ENCODE measurements around the gene PLCG2.

The PLCG2 gene

DNA sequence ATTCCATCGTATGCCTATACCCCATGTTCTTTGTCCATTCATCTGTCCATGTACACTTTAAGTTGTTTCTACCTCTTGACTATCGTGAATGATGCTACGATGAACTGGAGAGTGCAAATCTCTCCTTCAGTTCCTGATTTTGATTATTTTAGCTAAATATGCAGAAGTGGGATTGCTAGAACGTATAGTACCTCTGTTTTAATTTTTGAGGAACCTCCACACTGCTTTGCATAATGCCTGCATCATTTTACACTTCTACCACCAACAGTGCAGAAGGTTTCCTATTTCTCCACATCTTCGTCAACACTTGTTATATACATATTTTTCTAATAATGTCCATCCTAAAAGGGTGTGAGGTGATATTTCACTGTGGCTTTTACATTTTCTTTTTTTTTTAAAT lies 188.3 kb downstream of the PLCG2 start:
- ATAC-seq: no peak
- TF ChIP-seq CSDC2 (CRISPR knock-in tag; IDR thresholded peaks at IDR 0.05) (no peak), PPARA (CRISPR knock-in tag; IDR thresholded peaks at IDR 0.05; ENCODE audit: borderline replicate concordance) (no peak), TOX (CRISPR knock-in tag; IDR thresholded peaks at IDR 0.05; ENCODE audit: borderline replicate concordance) (no peak), ARNTL (CRISPR knock-in tag; IDR thresholded peaks at IDR 0.05; ENCODE audit: borderline replicate concordance, low read depth) (no peak), ZNF70 (CRISPR knock-in tag; IDR thresholded peaks at IDR 0.05) (no peak), TCF4 (CRISPR knock-in tag; IDR thresholded peaks at IDR 0.05; ENCODE audit: borderline replicate concordance) (no peak), OSR1 (CRISPR knock-in tag; IDR thresholded peaks at IDR 0.05) (no peak), ESRRG (CRISPR knock-in tag; IDR thresholded peaks at IDR 0.05) (no peak), RARB (CRISPR knock-in tag; IDR thresholded peaks at IDR 0.05) (no peak), BACH2 (CRISPR knock-in tag; IDR thresholded peaks at IDR 0.05; ENCODE audit: borderline replicate concordance) (no peak), GLIS3 (CRISPR knock-in tag; IDR thresholded peaks at IDR 0.05) (no peak)
- TF ChIP-seq, protein P1, sequence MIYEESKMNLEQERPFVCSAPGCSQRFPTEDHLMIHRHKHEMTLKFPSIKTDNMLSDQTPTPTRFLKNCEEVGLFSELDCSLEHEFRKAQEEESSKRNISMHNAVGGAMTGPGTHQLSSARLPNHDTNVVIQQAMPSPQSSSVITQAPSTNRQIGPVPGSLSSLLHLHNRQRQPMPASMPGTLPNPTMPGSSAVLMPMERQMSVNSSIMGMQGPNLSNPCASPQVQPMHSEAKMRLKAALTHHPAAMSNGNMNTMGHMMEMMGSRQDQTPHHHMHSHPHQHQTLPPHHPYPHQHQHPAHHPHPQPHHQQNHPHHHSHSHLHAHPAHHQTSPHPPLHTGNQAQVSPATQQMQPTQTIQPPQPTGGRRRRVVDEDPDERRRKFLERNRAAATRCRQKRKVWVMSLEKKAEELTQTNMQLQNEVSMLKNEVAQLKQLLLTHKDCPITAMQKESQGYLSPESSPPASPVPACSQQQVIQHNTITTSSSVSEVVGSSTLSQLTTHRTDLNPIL (CRISPR knock-in tag; IDR thresholded peaks at IDR 0.05; ENCODE audit: low read depth): no peak
- TF ChIP-seq, protein P2, sequence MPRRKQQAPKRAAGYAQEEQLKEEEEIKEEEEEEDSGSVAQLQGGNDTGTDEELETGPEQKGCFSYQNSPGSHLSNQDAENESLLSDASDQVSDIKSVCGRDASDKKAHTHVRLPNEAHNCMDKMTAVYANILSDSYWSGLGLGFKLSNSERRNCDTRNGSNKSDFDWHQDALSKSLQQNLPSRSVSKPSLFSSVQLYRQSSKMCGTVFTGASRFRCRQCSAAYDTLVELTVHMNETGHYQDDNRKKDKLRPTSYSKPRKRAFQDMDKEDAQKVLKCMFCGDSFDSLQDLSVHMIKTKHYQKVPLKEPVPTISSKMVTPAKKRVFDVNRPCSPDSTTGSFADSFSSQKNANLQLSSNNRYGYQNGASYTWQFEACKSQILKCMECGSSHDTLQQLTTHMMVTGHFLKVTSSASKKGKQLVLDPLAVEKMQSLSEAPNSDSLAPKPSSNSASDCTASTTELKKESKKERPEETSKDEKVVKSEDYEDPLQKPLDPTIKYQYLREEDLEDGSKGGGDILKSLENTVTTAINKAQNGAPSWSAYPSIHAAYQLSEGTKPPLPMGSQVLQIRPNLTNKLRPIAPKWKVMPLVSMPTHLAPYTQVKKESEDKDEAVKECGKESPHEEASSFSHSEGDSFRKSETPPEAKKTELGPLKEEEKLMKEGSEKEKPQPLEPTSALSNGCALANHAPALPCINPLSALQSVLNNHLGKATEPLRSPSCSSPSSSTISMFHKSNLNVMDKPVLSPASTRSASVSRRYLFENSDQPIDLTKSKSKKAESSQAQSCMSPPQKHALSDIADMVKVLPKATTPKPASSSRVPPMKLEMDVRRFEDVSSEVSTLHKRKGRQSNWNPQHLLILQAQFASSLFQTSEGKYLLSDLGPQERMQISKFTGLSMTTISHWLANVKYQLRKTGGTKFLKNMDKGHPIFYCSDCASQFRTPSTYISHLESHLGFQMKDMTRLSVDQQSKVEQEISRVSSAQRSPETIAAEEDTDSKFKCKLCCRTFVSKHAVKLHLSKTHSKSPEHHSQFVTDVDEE (CRISPR knock-in tag; IDR thresholded peaks at IDR 0.05): no peak
- TF ChIP-seq, protein P3, sequence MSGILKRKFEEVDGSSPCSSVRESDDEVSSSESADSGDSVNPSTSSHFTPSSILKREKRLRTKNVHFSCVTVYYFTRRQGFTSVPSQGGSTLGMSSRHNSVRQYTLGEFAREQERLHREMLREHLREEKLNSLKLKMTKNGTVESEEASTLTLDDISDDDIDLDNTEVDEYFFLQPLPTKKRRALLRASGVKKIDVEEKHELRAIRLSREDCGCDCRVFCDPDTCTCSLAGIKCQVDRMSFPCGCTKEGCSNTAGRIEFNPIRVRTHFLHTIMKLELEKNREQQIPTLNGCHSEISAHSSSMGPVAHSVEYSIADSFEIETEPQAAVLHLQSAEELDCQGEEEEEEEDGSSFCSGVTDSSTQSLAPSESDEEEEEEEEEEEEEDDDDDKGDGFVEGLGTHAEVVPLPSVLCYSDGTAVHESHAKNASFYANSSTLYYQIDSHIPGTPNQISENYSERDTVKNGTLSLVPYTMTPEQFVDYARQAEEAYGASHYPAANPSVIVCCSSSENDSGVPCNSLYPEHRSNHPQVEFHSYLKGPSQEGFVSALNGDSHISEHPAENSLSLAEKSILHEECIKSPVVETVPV (CRISPR knock-in tag; IDR thresholded peaks at IDR 0.05): no peak
- TF ChIP-seq, protein P4, sequence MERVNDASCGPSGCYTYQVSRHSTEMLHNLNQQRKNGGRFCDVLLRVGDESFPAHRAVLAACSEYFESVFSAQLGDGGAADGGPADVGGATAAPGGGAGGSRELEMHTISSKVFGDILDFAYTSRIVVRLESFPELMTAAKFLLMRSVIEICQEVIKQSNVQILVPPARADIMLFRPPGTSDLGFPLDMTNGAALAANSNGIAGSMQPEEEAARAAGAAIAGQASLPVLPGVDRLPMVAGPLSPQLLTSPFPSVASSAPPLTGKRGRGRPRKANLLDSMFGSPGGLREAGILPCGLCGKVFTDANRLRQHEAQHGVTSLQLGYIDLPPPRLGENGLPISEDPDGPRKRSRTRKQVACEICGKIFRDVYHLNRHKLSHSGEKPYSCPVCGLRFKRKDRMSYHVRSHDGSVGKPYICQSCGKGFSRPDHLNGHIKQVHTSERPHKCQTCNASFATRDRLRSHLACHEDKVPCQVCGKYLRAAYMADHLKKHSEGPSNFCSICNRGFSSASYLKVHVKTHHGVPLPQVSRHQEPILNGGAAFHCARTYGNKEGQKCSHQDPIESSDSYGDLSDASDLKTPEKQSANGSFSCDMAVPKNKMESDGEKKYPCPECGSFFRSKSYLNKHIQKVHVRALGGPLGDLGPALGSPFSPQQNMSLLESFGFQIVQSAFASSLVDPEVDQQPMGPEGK (CRISPR knock-in tag; IDR thresholded peaks at IDR 0.05; ENCODE audit: borderline replicate concordance): no peak

DNA sequence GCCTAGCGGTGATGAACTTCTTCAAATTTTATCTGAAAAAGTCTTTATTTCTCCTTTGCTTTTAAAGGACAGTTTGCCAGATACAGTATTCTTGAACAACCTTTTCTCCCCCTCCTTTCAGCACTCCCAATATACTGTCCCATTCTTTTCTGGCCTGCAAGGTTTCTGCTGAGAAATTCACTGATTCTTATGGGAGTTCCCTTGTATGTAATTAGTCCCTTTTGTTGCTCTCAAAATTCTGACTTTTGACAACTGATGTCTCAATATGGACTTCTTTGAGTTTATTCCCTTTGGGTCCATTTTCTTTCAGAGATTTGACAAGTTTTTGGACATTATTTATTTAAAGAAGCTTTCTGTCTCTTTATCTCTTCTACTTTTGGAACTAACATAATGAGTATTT lies 192.8 kb downstream of the PLCG2 start:
- no peak for ATAC-seq
- TF ChIP-seq RARB (CRISPR knock-in tag; IDR thresholded peaks at IDR 0.05): no peak
- TF ChIP-seq, protein P3 (CRISPR knock-in tag; IDR thresholded peaks at IDR 0.05): no peak
- TF ChIP-seq ESRRG (CRISPR knock-in tag; IDR thresholded peaks at IDR 0.05): no peak
- TF ChIP-seq, protein P4 (CRISPR knock-in tag; IDR thresholded peaks at IDR 0.05; ENCODE audit: borderline replicate concordance): no peak
- no peak for TF ChIP-seq ZNF70 (CRISPR knock-in tag; IDR thresholded peaks at IDR 0.05)
- no peak for TF ChIP-seq ISL1 (CRISPR knock-in tag; IDR thresholded peaks at IDR 0.05)
- TF ChIP-seq ZNF8 (CRISPR knock-in tag; IDR thresholded peaks at IDR 0.05): no peak
- TF ChIP-seq, protein P1 (CRISPR knock-in tag; IDR thresholded peaks at IDR 0.05; ENCODE audit: low read depth): no peak
- no peak for TF ChIP-seq ZC3H10 (CRISPR knock-in tag; IDR thresholded peaks at IDR 0.05)
- TF ChIP-seq ZFP30 (CRISPR knock-in tag; IDR thresholded peaks at IDR 0.05): no peak
- TF ChIP-seq PPARA (CRISPR knock-in tag; IDR thresholded peaks at IDR 0.05; ENCODE audit: borderline replicate concordance): no peak
- TF ChIP-seq ARNTL (CRISPR knock-in tag; IDR thresholded peaks at IDR 0.05; ENCODE audit: borderline replicate concordance, low read depth): no peak
- no peak for TF ChIP-seq SNAI2 (CRISPR knock-in tag; IDR thresholded peaks at IDR 0.05)
- no peak for TF ChIP-seq OSR1 (CRISPR knock-in tag; IDR thresholded peaks at IDR 0.05)
- TF ChIP-seq BACH2 (CRISPR knock-in tag; IDR thresholded peaks at IDR 0.05; ENCODE audit: borderline replicate concordance): no peak
- TF ChIP-seq ZNF565 (CRISPR knock-in tag; conservative IDR thresholded peaks at IDR 0.05; ENCODE audit: low read depth): no peak
- no peak for TF ChIP-seq GLIS3 (CRISPR knock-in tag; IDR thresholded peaks at IDR 0.05)
- TF ChIP-seq TOX (CRISPR knock-in tag; IDR thresholded peaks at IDR 0.05; ENCODE audit: borderline replicate concordance): no peak
- TF ChIP-seq, protein P5, sequence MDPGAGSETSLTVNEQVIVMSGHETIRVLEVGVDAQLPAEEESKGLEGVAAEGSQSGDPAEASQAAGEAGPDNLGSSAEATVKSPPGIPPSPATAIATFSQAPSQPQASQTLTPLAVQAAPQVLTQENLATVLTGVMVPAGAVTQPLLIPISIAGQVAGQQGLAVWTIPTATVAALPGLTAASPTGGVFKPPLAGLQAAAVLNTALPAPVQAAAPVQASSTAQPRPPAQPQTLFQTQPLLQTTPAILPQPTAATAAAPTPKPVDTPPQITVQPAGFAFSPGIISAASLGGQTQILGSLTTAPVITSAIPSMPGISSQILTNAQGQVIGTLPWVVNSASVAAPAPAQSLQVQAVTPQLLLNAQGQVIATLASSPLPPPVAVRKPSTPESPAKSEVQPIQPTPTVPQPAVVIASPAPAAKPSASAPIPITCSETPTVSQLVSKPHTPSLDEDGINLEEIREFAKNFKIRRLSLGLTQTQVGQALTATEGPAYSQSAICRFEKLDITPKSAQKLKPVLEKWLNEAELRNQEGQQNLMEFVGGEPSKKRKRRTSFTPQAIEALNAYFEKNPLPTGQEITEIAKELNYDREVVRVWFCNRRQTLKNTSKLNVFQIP (CRISPR knock-in tag; IDR thresholded peaks at IDR 0.05; ENCODE audit: borderline replicate concordance, low read depth): no peak
